ENCODE data around the gene FAM193A.

FAM193A gene

DNA sequence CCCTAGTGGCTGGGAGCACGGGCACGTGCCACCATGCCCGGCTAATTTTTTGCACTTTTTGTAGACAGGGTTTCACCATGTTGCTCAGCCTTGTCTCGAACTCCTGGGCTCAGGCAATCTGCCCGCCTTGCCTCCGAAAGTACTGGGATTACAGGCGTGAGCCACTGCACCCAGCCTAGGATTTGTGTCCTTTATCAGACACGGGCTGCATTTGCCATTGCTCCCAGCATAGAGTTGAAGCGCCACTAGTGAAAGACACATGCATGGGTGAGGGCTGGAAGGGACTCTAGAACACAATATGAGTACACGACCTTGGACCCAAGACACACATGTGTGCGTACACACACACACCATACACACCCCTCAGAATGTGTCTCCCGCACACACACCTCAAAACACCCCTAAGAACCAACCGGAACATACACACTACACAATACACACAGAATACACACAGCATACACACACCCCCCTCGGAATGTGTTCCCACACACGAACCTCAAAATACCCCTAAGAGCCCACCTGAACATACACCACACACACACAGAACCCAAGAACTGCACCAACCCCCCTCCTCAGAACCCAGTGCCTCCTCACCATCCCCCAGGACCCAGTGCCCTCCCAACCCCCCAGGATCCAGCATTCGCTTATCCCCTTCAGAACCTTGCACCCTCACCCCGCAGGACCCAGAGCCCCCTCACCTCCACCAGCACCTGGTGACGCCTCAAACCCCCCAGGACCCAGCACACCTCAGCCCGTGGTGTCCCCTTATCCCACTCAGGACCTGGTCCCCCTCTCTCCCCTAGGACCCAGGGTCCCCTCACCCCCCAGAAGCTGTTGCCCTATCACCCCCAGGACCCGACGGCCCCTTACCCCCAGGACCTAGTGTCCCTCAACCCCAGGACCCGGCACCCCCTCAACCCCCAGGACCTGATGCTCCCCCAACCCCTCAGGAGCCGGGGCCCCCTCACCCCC, 218.7 kb downstream of the FAM193A start:
- DNase-seq (ENCODE audit: low read depth, low spot score) = no peak
- TF ChIP-seq, protein P1, sequence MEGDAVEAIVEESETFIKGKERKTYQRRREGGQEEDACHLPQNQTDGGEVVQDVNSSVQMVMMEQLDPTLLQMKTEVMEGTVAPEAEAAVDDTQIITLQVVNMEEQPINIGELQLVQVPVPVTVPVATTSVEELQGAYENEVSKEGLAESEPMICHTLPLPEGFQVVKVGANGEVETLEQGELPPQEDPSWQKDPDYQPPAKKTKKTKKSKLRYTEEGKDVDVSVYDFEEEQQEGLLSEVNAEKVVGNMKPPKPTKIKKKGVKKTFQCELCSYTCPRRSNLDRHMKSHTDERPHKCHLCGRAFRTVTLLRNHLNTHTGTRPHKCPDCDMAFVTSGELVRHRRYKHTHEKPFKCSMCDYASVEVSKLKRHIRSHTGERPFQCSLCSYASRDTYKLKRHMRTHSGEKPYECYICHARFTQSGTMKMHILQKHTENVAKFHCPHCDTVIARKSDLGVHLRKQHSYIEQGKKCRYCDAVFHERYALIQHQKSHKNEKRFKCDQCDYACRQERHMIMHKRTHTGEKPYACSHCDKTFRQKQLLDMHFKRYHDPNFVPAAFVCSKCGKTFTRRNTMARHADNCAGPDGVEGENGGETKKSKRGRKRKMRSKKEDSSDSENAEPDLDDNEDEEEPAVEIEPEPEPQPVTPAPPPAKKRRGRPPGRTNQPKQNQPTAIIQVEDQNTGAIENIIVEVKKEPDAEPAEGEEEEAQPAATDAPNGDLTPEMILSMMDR (IDR thresholded peaks at IDR 0.05; ENCODE audit: insufficient read depth, low read length, missing control alignments) = no peak
- POLR2A ChIA-PET = no interaction called here
- CTCF ChIA-PET = interaction anchor here (1.1 to 1.5 kb wide), 3 partner anchors 8 to 223 kb away, joined by 3 to 7 read pairs (median 4); no protein-coding TSS in a partner anchor
- H3K4me3 ChIP-seq (ENCODE audit: low read depth, low read length) = peak overlapping the region; percentile 83

DNA sequence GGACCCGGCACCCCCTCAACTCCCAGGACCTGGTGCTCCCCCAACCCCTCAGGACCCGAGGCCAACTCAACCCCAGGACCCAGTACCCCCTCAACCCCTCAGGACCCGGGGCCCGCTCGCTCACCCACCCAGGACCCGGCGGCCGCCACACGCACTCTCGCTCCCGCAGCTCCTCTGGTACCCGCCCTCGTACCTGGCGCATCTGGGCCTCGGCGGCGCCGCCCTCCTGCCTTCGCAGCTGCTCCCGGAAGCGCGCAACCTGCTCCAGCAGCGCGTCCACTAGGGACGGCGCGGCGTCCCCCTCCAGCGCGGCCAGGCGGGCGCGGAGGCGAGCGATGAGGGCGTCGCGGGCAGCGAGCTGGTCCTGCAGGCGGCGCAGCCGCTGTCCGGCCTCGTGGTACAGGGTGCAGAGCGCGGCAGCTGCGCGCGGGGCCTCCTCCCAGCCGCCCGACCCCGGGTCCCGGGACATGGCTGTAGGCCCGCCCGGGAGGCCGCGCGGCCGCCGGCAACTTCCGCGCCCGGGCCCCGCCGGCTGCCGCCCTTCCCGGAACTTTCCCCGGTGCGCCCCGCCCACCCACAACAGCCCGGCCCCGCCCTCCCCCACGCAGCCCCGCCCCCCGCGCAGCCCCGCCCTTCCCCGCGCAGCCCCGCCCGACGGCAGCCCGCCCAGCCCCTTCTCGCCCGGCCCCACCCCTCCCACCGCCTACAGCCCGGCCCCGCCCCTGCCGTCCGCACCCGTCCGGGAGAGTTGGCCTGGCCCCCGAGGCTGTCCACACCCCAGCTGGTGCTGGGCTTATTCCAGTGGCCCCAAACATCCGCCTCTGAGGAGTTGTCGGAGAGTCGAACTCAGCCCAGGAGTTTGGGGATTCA, 219.6 kb downstream of the FAM193A start, which contains the start of gene TNIP2:
TNIP2 (minus strand) TSS at position 516 of the 870 bp plus-strand sequence; CDS start at position 469, 47 bp downstream.
- peak within 1 kb of the TSS; percentile 83 for H3K4me3 ChIP-seq (ENCODE audit: low read depth, low read length)
- POLR2A ChIA-PET = interaction anchor here (1.0 kb wide), 1 partner anchor 187 kb away, joined by 3 read pairs; no protein-coding TSS in a partner anchor
- CTCF ChIA-PET = interaction anchor here (1.1 to 2.2 kb wide), 5 partner anchors 8 to 222 kb away, joined by 3 to 7 read pairs (median 4); no protein-coding TSS in a partner anchor
- DNase-seq (ENCODE audit: low read depth, low spot score) = no peak
- TF ChIP-seq, protein P1 (IDR thresholded peaks at IDR 0.05; ENCODE audit: insufficient read depth, low read length, missing control alignments) = peak; percentile 26

DNA sequence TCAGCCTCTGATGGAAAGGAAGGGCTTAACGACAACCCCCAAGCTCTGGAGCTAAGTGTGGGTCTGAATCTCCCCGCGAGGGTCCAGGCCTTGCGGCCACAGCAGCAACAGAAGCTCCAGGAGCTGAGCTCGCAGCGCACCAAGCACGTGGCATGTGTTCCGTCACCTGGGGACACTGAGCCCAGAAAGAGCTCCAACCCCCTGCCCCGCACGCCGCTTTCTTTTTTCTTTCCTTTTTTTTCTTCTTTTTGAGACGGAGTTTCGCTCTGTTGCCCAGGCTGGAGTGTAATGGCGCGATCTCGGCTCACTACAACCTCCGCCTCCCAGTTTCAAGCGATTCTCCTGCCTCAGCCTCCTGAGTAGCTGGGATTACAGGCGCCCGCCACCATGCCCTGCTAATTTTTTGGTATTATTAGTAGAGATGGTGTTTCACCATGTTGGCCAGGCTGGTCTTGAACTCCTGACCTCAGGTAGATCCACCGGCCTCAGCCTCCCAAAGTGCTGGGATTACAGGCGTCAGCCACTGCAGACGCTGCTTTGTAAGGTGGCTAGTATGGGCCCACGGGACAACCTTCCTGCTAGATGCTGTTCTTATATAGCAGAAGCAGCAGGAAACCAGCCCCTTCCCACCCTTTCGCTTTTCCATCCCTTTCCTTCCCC, 220.4 kb downstream of the FAM193A start:
- ChIA-PET CTCF (interaction anchor here (1.1 to 2.2 kb wide), 3 partner anchors 10 to 116 kb away, joined by 3 to 4 read pairs (median 4); no protein-coding TSS in a partner anchor), POLR2A (interaction anchor here (1.0 kb wide), 1 partner anchor 186 kb away, joined by 3 read pairs; no protein-coding TSS in a partner anchor)
- TF ChIP-seq, protein P1 (IDR thresholded peaks at IDR 0.05; ENCODE audit: insufficient read depth, low read length, missing control alignments) = no peak
- no peak for DNase-seq (ENCODE audit: low read depth, low spot score)
- peak overlapping the region; percentile 47 for H3K4me3 ChIP-seq (ENCODE audit: low read depth, low read length)

DNA sequence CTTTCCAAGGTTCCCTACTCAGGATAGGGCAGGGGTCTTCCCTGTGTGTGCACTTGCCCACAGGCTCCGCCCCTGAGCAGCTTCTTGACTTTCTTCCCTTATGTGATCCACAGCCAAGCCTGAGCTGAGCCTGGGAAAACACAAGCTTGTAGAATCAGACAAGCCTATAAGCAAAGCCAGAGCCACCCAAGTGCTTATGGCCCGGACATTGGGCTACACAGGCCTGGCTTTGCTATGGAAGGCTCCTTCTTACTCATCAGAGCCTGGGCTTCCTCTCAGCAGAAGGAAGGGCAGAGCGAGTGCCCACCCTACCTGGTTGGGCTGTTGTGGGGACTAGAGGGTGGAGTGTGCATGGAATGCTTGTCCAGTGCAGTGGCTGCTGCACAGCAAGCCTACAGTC, 221.0 kb downstream of the FAM193A start:
- TF ChIP-seq, protein P1 (IDR thresholded peaks at IDR 0.05; ENCODE audit: insufficient read depth, low read length, missing control alignments) = no peak
- POLR2A ChIA-PET = no interaction called here
- no peak for DNase-seq (ENCODE audit: low read depth, low spot score)
- no peak overlapping the region for H3K4me3 ChIP-seq (ENCODE audit: low read depth, low read length)
- CTCF ChIA-PET = interaction anchor here (1.5 to 2.2 kb wide), 2 partner anchors 9 to 115 kb away, joined by 4 read pairs; no protein-coding TSS in a partner anchor

DNA sequence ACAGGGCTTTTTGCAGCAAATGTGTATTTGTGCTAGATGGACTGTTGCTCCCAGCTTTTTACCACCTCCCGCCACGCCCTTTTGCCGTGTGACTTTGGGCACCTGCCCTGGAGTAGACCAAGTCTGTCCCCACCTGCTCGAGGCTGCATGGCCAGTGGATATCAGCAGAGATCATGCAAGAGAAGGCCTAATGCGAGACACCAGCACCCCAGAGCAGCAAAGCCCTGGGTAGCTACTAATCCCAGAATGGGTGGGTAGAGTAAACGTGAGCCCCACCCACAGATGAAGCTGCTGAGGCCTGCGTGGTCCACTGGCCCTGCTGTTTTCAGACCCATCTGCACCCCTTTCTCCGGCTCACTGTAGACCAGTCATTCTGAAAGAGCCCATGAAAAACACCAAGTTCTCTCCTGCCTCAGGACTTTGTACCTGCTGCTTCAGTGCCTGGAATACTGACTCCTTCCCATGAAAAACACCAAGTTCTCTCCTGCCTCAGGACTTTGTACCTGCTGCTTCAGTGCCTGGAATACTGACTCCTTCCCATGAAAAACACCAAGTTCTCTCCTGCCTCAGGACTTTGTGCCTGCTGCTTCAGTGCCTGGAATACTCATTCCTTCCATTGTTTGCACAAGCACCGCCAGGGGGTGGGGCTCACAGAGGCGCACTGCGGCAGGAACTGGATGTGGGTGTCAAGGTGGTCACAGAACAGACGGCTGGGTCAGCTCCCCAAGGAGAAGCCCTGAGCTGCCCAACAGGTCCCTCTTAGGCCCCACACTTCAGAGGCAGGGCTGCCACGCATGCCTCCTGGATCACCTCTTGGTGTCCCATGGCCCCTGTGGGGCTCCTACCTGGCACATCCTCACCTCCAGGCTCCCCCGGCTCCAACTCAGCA, 224.8 kb downstream of the FAM193A start:
- ChIA-PET POLR2A (no interaction called here), CTCF (interaction anchor here (1.0 to 2.8 kb wide), 3 partner anchors 8 to 183 kb away, joined by 3 to 8 read pairs (median 3); no protein-coding TSS in a partner anchor)
- H3K4me3 ChIP-seq (ENCODE audit: low read depth, low read length) = no peak overlapping the region
- no peak for DNase-seq (ENCODE audit: low read depth, low spot score)
- TF ChIP-seq, protein P1 (IDR thresholded peaks at IDR 0.05; ENCODE audit: insufficient read depth, low read length, missing control alignments) = peak; percentile 6

Data from AG04449 (cell line).